Liver (tissue), 9 donors: ENCODE results near the gene POGZ. TPM values are rescaled to one million over a fixed set of nuclear protein-coding genes. Genes with fewer than 3 reads are reported as not detected.

Experiments
- DNase-seq: peaks from one replicate; pipeline ENCODE4 v3.0.0-alpha.2; 2017; ENCODE audit warnings: low spot score
- H3K27ac ChIP-seq, 2 donors: one replicate each; pipeline ENCODE4 v1.7.0; 2013; ENCODE audit warnings: inconsistent platforms in 2 of 2, low read length in 2 of 2, control low read depth in 1 of 2, low read depth in 1 of 2, mild to moderate bottlenecking in 1 of 2
- H3K27me3 ChIP-seq, 4 donors: one replicate each; pipeline versions ENCODE4 v1.6.1 to v1.7.0; 2013; ENCODE audit warnings: low read length in 3 of 4, inconsistent platforms in 1 of 4, mild to moderate bottlenecking in 1 of 4, moderate library complexity in 1 of 4; ENCODE audit not compliant: control insufficient read depth in 4 of 4, insufficient read depth in 4 of 4
- H3K36me3 ChIP-seq, 4 donors: one replicate each; pipeline versions ENCODE4 v1.6.1 to v1.7.0; 2013; ENCODE audit warnings: low read length in 3 of 4, mild to moderate bottlenecking in 3 of 4, low read depth in 1 of 4, moderate library complexity in 1 of 4; ENCODE audit not compliant: control insufficient read depth in 4 of 4, insufficient read depth in 3 of 4
- H3K4me1 ChIP-seq, 4 donors: one replicate each; pipeline versions ENCODE4 v1.6.1 to v1.7.0; 2013; ENCODE audit warnings: low read length in 3 of 4, mild to moderate bottlenecking in 3 of 4, moderate library complexity in 1 of 4; ENCODE audit not compliant: control insufficient read depth in 4 of 4, insufficient read depth in 4 of 4
- H3K4me3 ChIP-seq, 3 donors: one replicate each; pipeline versions ENCODE4 v1.6.1 to v1.7.0; 2013; ENCODE audit warnings: low read length in 3 of 3, control low read depth in 1 of 3, low read depth in 1 of 3, mild to moderate bottlenecking in 1 of 3
- H3K9ac ChIP-seq, 2 donors: one replicate each; pipeline ENCODE4 v1.7.0; 2013; ENCODE audit warnings: low read length in 2 of 2, mild to moderate bottlenecking in 2 of 2, moderate library complexity in 2 of 2, control low read depth in 1 of 2, low read depth in 1 of 2
- H3K9me3 ChIP-seq, 4 donors: one replicate each; pipeline versions ENCODE4 v1.6.1 to v1.7.0; 2013; ENCODE audit warnings: low read length in 3 of 4; ENCODE audit not compliant: control insufficient read depth in 4 of 4
- ATF3 ChIP-seq: IDR thresholded peaks from 2 replicates; pipeline ENCODE4 v1.6.1; 2016; ENCODE audit warnings: antibody characterized with exemption
- CTCF ChIP-seq: fragments of 150-350 bp; IDR thresholded peaks from 2 replicates; pipeline ENCODE4 v1.5.1; 2017; ENCODE audit warnings: improper control_type of control experiment, low read depth, low read length; ENCODE audit not compliant: missing input control
- EGR1 ChIP-seq, 2 donors: IDR thresholded peaks; 2 replicates each; pipeline ENCODE4 v1.6.1; 2016 to 2018; ENCODE audit warnings: antibody characterized with exemption in 2 of 2, low read depth in 2 of 2
- FOXA1 ChIP-seq: IDR thresholded peaks from 2 replicates; pipeline ENCODE4 v1.6.1; 2016; ENCODE audit warnings: antibody characterized with exemption
- FOXA2 ChIP-seq: IDR thresholded peaks from 2 replicates; pipeline ENCODE4 v1.6.1; 2016; ENCODE audit warnings: antibody characterized with exemption
- GABPA ChIP-seq, 2 donors: IDR thresholded peaks in 1 of 2; conservative IDR thresholded peaks in 1 of 2; 2 replicates each; pipeline ENCODE4 v1.6.1; 2016; ENCODE audit warnings: antibody characterized with exemption in 2 of 2, mild to moderate bottlenecking in 1 of 2, moderate library complexity in 1 of 2
- HNF4A ChIP-seq, 2 donors: conservative IDR thresholded peaks; 2 replicates each; pipeline ENCODE4 v1.6.1; 2016; ENCODE audit warnings: antibody characterized with exemption in 2 of 2, mild to moderate bottlenecking in 2 of 2
- HNF4G ChIP-seq: IDR thresholded peaks from 2 replicates; pipeline ENCODE4 v1.6.1; 2016; ENCODE audit warnings: antibody characterized with exemption
- JUND ChIP-seq, 2 donors: IDR thresholded peaks; 2 replicates each; pipeline ENCODE4 v1.6.1; 2016; ENCODE audit warnings: antibody characterized with exemption in 2 of 2
- MAX ChIP-seq: IDR thresholded peaks from 2 replicates; pipeline ENCODE4 v1.6.1; 2016; ENCODE audit warnings: antibody characterized with exemption
- NR2F2 ChIP-seq: IDR thresholded peaks from 2 replicates; pipeline ENCODE4 v1.6.1; 2016; ENCODE audit warnings: antibody characterized with exemption
- RAD21 ChIP-seq, 2 donors: IDR thresholded peaks; 2 replicates each; pipeline ENCODE4 v1.6.1; 2016; ENCODE audit warnings: antibody characterized with exemption in 2 of 2, mild to moderate bottlenecking in 2 of 2
- REST ChIP-seq: IDR thresholded peaks from 2 replicates; pipeline ENCODE4 v1.6.1; 2016; ENCODE audit warnings: antibody characterized with exemption, mild to moderate bottlenecking
- RXRA ChIP-seq, 2 donors: IDR thresholded peaks; 2 replicates each; pipeline ENCODE4 v1.6.1; 2017 to 2018; ENCODE audit warnings: antibody characterized with exemption in 2 of 2, mild to moderate bottlenecking in 1 of 2
- SP1 ChIP-seq: IDR thresholded peaks from 2 replicates; pipeline ENCODE4 v1.6.1; 2018; ENCODE audit warnings: antibody characterized with exemption, mild to moderate bottlenecking
- TAF1 ChIP-seq: conservative IDR thresholded peaks from 2 replicates; pipeline ENCODE4 v1.6.1; 2016; ENCODE audit warnings: antibody characterized with exemption, mild to moderate bottlenecking
- YY1 ChIP-seq: IDR thresholded peaks from 2 replicates; pipeline ENCODE4 v1.6.1; 2016; ENCODE audit warnings: antibody characterized with exemption, mild to moderate bottlenecking
- ZBTB33 ChIP-seq: IDR thresholded peaks from 2 replicates; pipeline ENCODE4 v1.6.1; 2016; ENCODE audit warnings: antibody characterized with exemption
- WGBS: extraction: QIAGEN DNeasy Blood & Tissue Kit; methylation state at CpG from one replicate; pipeline ENCODE4 v1.1.7; 2013; 5-methylcytosine and 5-hydroxymethylcytosine counted together
- polyA plus RNA-seq, 2 donors: library from polyadenylated mRNA; stranded (reverse) in 1 of 2; unstranded in 1 of 2; fragments of 200-250 nt in 1 of 2; fragments of >200 nt in 1 of 2; fragmentation: Nextera tagmentation in 1 of 2; extraction: Ambion mirVana in 1 of 2; gene quantifications; one replicate each; pipeline versions ENCODE4 v1.2.1 to v1.2.3, GENCODE V29; 2013 to 2015
- total RNA-seq, 2 donors: library from RNA; depleted of rRNA; stranded (reverse); fragments of >200 nt; gene quantifications; one replicate each; pipeline ENCODE4 v1.2.3, GENCODE V29; 2014
- donor health status: healthy.
- donor health status: healthy.
- donor health status: healthy.
- donor health status: healthy.
- donor health status: healthy.

The POGZ gene
- total and polyA plus RNA-seq, 4 donors = 7.7 to 30.1 (median 17.3) TPM

- WGBS = 86% methylated on average over 1 of the region's 1 CpG
- Histone ChIP-seq H3K9ac (no peak overlapping the region), H3K9me3 (no peaks in the 10 kb centered on the region), H3K36me3 (no peaks in the 10 kb centered on the region), H3K27me3 (no peaks in the 10 kb centered on the region), H3K4me3 (no peak overlapping the region), H3K27ac (no peak overlapping the region), H3K4me1 (peaks cover 8 to 17% (median 13%) of the 10 kb centered on the region in 4 donors)
- DNase-seq = no peak
- TF ChIP-seq CTCF (no peak), RXRA (IDR thresholded peaks at IDR 0.05) (no peak), TAF1 (no peak), RAD21 (IDR thresholded peaks at IDR 0.05) (no peak), YY1 (no peak), REST (no peak), FOXA1 (no peak), HNF4A (conservative IDR thresholded peaks at IDR 0.05) (no peak), ATF3 (no peak), HNF4G (no peak), EGR1 (IDR thresholded peaks at IDR 0.05; ENCODE audit: low read depth in 2 of 2) (no peak), FOXA2 (no peak), GABPA (IDR thresholded peaks at IDR 0.05 in 1 of 2, conservative IDR thresholded peaks at IDR 0.05 in 1 of 2) (no peak), JUND (IDR thresholded peaks at IDR 0.05) (no peak), ZBTB33 (no peak), SP1 (no peak), NR2F2 (no peak), MAX (no peak)
Measured at GRCh38 chr1:151455966-151456365, 3.3 kb downstream of the POGZ start.
